ENCODE results near the gene RFX8. TPM values are rescaled to one million over a fixed set of nuclear protein-coding genes. Genes with fewer than 3 reads are reported as not detected.
A peak's percentile ranks its signal among the peaks of the same experiment; 100 is the strongest.

RFX8 gene
- total and polyA plus RNA-seq, 8 donors, result 0.13 to 0.92 TPM; not detected in 6

DNA sequence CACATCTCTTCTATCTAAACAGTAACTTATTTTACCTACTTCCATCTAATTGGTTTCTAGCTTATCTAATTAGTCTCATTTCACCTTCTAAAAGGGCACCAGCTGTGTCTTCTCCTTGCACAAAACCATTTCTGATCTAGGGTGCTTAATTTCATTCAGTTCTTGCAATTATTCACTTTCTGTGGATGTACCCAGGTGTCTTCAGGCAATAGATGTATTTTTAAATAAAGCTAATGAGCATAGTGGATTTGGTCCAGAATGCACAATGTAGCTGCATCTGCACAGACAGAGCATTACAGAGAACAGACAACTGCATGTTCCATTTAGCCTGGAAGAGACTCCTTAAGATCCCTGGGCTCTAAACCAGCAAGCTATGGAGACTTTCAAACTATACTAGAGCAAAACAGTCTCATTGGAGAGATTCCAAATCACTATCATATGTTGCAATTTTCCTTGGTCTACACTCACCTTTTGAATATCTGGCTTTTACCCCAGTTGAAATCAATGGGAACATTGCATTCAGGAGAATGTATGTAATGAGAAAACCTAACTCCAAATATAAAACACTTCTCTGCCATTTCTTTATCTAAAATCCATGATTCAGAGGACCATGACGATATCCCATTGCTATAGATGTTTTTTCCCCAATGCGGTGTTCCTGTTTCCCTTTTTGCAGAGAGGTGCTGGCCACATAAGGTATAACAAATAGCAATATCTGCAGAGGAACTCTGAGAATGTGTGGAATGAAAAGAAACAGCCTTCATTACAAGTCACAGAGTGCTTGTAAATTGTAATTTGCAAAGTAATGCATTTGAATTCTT is 3.5 kb upstream of the RFX8 start:
- WGBS, 5 donors, result 47 to 80% (median 64%) methylated on average over 2 of the region's 2 CpGs
- Histone ChIP-seq H3K27ac (no peak overlapping the region), H3K4me3 (no peak overlapping the region), H3K4me1 (peaks cover 6 to 23% (median 15%) of the 10 kb centered on the region in 4 donors), H3K9me3 (no peaks in the 10 kb centered on the region), H3K27me3 (peaks cover 0 to 25% (median 12%) of the 10 kb centered on the region in 3 donors), H3K36me3 (no peaks in the 10 kb centered on the region)
- intact Hi-C loops (cut with DNase I; ENCODE audit: low total_unique reads), result no loop called here
- DNase-seq, result peak in 1 of 2 donors; percentile 28
- TF ChIP-seq EP300 (IDR thresholded peaks at IDR 0.05) (no peak), POLR2AphosphoS5 (IDR thresholded peaks at IDR 0.05) (no peak), POLR2A (IDR thresholded peaks at IDR 0.05) (no peak)
- TF ChIP-seq, protein P1, sequence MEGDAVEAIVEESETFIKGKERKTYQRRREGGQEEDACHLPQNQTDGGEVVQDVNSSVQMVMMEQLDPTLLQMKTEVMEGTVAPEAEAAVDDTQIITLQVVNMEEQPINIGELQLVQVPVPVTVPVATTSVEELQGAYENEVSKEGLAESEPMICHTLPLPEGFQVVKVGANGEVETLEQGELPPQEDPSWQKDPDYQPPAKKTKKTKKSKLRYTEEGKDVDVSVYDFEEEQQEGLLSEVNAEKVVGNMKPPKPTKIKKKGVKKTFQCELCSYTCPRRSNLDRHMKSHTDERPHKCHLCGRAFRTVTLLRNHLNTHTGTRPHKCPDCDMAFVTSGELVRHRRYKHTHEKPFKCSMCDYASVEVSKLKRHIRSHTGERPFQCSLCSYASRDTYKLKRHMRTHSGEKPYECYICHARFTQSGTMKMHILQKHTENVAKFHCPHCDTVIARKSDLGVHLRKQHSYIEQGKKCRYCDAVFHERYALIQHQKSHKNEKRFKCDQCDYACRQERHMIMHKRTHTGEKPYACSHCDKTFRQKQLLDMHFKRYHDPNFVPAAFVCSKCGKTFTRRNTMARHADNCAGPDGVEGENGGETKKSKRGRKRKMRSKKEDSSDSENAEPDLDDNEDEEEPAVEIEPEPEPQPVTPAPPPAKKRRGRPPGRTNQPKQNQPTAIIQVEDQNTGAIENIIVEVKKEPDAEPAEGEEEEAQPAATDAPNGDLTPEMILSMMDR (IDR thresholded peaks at IDR 0.05), result no peak

GRCh38 chr2:101477556-101477955 is 2.6 kb upstream of the RFX8 start:
- intact Hi-C loops (cut with DNase I; ENCODE audit: low total_unique reads), result no loop called here
- WGBS, 5 donors, result 92 to 97% (median 96%) methylated on average over 2 of the region's 2 CpGs
- Histone ChIP-seq H3K4me3 (no peak overlapping the region), H3K36me3 (no peaks in the 10 kb centered on the region), H3K27ac (no peak overlapping the region), H3K9me3 (no peaks in the 10 kb centered on the region), H3K27me3 (peaks cover 0 to 25% (median 12%) of the 10 kb centered on the region in 3 donors), H3K4me1 (peaks cover 7 to 27% (median 17%) of the 10 kb centered on the region in 4 donors)
- TF ChIP-seq EP300 (IDR thresholded peaks at IDR 0.05), result no peak
- TF ChIP-seq, protein P1 (IDR thresholded peaks at IDR 0.05), result no peak
- TF ChIP-seq POLR2AphosphoS5 (IDR thresholded peaks at IDR 0.05), result no peak
- DNase-seq, result no peak

GRCh38 chr2:101476605-101477208 is 1.8 kb upstream of the RFX8 start:
- TF ChIP-seq EP300 (IDR thresholded peaks at IDR 0.05), result no peak
- TF ChIP-seq POLR2AphosphoS5 (IDR thresholded peaks at IDR 0.05), result no peak
- TF ChIP-seq, protein P1 (IDR thresholded peaks at IDR 0.05), result no peak
- no peak for TF ChIP-seq POLR2A (IDR thresholded peaks at IDR 0.05)
- intact Hi-C loops (cut with DNase I; ENCODE audit: low total_unique reads), result no loop called here
- no peak overlapping the region for H3K4me3 ChIP-seq
- WGBS, 5 donors, result 89 to 94% (median 92%) methylated on average over 8 of the region's 8 CpGs
- no peak overlapping the region for H3K27ac ChIP-seq
- H3K36me3 ChIP-seq, result no peaks in the 10 kb centered on the region
- peaks cover 7 to 27% (median 17%) of the 10 kb centered on the region in 4 donors for H3K4me1 ChIP-seq
- no peaks in the 10 kb centered on the region for H3K9me3 ChIP-seq
- H3K27me3 ChIP-seq, result peaks cover 0 to 25% (median 12%) of the 10 kb centered on the region in 3 donors
- no peak for DNase-seq

GRCh38 chr2:101473911-101474701 is 806 bp downstream of the RFX8 start:
- intact Hi-C loops (cut with DNase I; ENCODE audit: low total_unique reads), result no loop called here
- TF ChIP-seq, protein P1 (IDR thresholded peaks at IDR 0.05), result no peak
- no peak for TF ChIP-seq POLR2A (IDR thresholded peaks at IDR 0.05)
- TF ChIP-seq POLR2AphosphoS5 (IDR thresholded peaks at IDR 0.05), result no peak
- TF ChIP-seq EP300 (IDR thresholded peaks at IDR 0.05), result no peak
- Histone ChIP-seq H3K36me3 (no peaks in the 10 kb centered on the region), H3K27me3 (peaks cover 0 to 19% (median 15%) of the 10 kb centered on the region in 3 donors), H3K9me3 (no peaks in the 10 kb centered on the region), H3K4me3 (peak overlapping the region; percentile 56 to 74 (median 60)), H3K27ac (peak overlapping the region; percentile 16 to 77 (median 73)), H3K4me1 (peaks cover 7 to 27% (median 17%) of the 10 kb centered on the region in 4 donors)
- 1 to 4% (median 1%) methylated on average over 25 to 92 of the region's 92 CpGs for WGBS, 5 donors
- peak; percentile 27 to 81 for DNase-seq

Measured in stomach (tissue), 9 donors.